Activated CD4-positive, alpha-beta memory T cell treated with anti-CD3 and anti-CD28 coated beads, Interleukin-2, amount 10 ng/mL, durations not matched to agents 7 days and 5 days (primary cell): Measurements from ENCODE around the gene CLCNKB. TPM values are rescaled to one million over a fixed set of nuclear protein-coding genes. Genes with fewer than 3 reads are reported as not detected.
"Not testable (repeated sequence)": the region's sequence is repeated elsewhere in the genome, so short reads cannot be mapped to it uniquely, and the experiment has no call there.

Source experiments
- CTCF ChIA-PET: fragments of 350-600 bp; sonication (Branson Sonifier 250); formaldehyde crosslinking; loops from one replicate; lab custom pipeline; 2021; ENCODE audit warnings: antibody characterized with exemption, inconsistent platforms; lab: Charles Lee
- POLR2A ChIA-PET: fragments of 350-600 bp; sonication (Branson Sonifier 250); formaldehyde crosslinking; loops from one replicate; lab custom pipeline; 2021; ENCODE audit warnings: antibody characterized with exemption; lab: Charles Lee
- DNase-seq: peaks from one replicate; pipeline ENCODE4 v3.0.0-alpha.2; 2020
- H3K27ac Mint-ChIP-seq: one replicate; pipeline ENCODE4 v1.8.0; 2021; ENCODE audit warnings: mild to moderate bottlenecking, mixed read lengths
- H3K27me3 Mint-ChIP-seq: one replicate; pipeline ENCODE4 v1.8.0; 2021; ENCODE audit warnings: mixed read lengths
- H3K36me3 Mint-ChIP-seq: one replicate; pipeline ENCODE4 v1.8.0; 2021; ENCODE audit warnings: low read depth, mixed read lengths
- H3K4me1 Mint-ChIP-seq: one replicate; pipeline ENCODE4 v1.8.0; 2021; ENCODE audit warnings: mixed read lengths
- H3K4me3 Mint-ChIP-seq: one replicate; pipeline ENCODE4 v1.8.0; 2021; ENCODE audit warnings: mild to moderate bottlenecking, mixed read lengths
- H3K9me3 Mint-ChIP-seq: one replicate; pipeline ENCODE4 v1.8.0; 2021; ENCODE audit warnings: mixed read lengths
- total RNA-seq, 2 experiments: library from RNA; stranded (reverse); gene quantifications; one replicate each; pipeline ENCODE4 v1.2.3, GENCODE V29; 2021

Gene CLCNKB
- total RNA-seq, 2 experiments from 2014 or later: not detected

DNA sequence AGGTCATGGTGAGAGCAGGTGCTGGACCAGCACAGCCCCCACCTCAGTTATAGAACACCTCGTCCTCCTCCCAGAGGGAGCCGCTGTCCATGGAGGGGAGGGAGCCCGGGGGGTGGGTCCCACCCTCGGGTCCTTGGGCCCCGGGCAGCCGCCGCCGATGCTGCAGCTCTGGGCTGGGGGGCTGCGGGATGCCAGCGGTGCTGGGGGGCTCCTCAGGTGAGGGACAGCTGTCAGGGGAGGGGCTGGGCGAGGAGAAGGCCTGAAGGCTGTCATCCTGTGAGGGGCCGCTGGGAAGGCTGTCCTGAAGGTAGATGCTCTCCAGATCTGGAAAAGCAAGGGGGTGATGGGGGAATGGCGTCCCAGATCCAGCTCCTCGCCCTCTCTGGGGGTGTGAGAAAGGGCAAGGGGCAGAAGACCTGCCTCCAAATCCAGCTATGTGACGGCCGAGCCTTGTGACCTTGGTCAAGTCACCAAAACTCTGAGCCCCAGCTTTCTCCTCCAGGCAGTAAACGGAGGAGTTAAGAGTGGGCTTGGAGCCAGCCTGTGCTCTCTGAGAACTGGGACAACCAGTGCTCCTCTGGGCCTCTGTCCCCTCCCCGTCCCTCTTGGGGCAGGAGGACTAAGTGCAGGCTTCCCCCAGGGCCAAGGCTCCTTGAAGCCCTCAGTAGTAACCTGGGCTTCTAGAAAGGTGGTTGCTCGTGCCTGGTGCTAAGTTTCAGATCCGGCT, 15.0 kb downstream of the CLCNKB start:
- peaks cover 22% of the 10 kb centered on the region for H3K4me1 Mint-ChIP-seq
- CTCF ChIA-PET: interaction anchor here (1.2 kb wide), 1 partner anchor 23 kb away, joined by 5 read pairs; no protein-coding TSS in a partner anchor
- POLR2A ChIA-PET, H3K36me3 Mint-ChIP-seq, H3K27ac Mint-ChIP-seq, H3K27me3 Mint-ChIP-seq, DNase-seq, H3K9me3 Mint-ChIP-seq, H3K4me3 Mint-ChIP-seq: not testable (repeated sequence)

- Mint-ChIP-seq H3K4me1 (peaks cover 36% of the 10 kb centered on the region), H3K4me3 (no peak overlapping the region), H3K27ac (no peak overlapping the region), H3K27me3 (peaks cover 6% of the 10 kb centered on the region), H3K36me3 (no peaks in the 10 kb centered on the region), H3K9me3 (no peaks in the 10 kb centered on the region)
- CTCF ChIA-PET: interaction anchor here (1.0 to 1.4 kb wide), 3 partner anchors 9 to 21 kb away, joined by 3 to 4 read pairs (median 4); no protein-coding TSS in a partner anchor
- POLR2A ChIA-PET: no interaction called here
- DNase-seq: no peak
These were observed 17.7 kb downstream of the CLCNKB start for GRCh38 chr1:16061266-16061665.

DNA sequence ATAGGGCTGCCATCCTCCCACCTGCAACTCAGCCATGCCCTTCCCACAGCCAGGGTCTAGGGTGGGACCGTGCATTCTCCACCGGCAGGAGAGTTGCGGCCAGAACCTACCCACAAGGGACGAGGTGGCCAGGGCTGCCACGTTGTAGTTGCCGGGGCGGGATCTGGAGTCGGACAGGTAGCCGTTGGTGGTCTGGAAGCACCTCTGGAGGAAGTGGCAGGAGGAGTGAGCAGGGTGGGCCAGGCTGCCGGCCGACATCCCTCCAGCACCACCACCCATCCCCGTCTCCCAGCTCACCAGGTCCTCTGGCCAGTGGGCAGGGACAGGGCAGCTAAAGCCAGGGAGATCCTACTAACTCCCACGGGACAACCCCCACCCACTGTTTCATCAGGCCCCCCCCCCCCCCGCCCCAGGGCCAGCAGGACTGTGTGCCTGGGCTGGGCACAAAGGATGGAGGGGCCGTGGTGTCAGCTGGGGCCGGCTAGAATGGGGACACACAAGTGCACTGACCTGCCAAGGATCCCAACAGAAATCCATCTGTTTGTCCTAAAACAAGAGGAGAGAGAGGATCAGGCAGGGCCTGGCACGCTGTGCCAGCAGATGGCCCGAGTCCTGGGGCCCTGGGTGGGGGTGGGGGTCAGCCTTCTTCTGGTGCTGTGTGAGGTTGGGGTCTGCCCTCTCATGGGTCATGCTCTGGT, 18.6 kb downstream of the CLCNKB start:
- H3K36me3 Mint-ChIP-seq, H3K27ac Mint-ChIP-seq, CTCF ChIA-PET, H3K9me3 Mint-ChIP-seq, H3K4me3 Mint-ChIP-seq, DNase-seq, H3K27me3 Mint-ChIP-seq: not testable (repeated sequence)
- POLR2A ChIA-PET: interaction anchor here (1.0 kb wide), 1 partner anchor 22 kb away, joined by 3 read pairs; no protein-coding TSS in a partner anchor
- peaks cover 42% of the 10 kb centered on the region for H3K4me1 Mint-ChIP-seq

DNA sequence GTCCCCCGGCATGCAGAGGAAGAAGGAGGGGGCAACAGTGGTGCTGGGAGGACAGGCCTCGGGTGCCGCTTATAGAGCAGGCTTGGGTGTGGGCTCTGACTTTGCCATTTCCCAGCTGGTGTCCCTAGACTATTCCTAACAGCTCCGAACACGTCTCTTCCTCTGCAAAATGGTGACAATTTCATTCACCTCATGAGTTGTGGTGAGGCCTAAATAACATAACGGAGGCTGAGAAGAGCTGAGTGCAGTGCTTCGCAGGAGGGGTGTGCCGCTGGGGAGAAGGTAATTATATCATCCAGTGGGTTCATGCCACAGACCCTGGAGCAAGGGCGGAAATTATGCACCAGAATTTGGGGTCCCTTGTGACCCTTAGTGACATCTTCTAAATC, 19.1 kb downstream of the CLCNKB start:
- H3K4me3 Mint-ChIP-seq, H3K27me3 Mint-ChIP-seq, DNase-seq, H3K9me3 Mint-ChIP-seq, H3K27ac Mint-ChIP-seq, H3K36me3 Mint-ChIP-seq, CTCF ChIA-PET: not testable (repeated sequence)
- H3K4me1 Mint-ChIP-seq: peaks cover 48% of the 10 kb centered on the region
- POLR2A ChIA-PET: interaction anchor here (1.0 kb wide), 1 partner anchor 23 kb away, joined by 3 read pairs; no protein-coding TSS in a partner anchor

DNA sequence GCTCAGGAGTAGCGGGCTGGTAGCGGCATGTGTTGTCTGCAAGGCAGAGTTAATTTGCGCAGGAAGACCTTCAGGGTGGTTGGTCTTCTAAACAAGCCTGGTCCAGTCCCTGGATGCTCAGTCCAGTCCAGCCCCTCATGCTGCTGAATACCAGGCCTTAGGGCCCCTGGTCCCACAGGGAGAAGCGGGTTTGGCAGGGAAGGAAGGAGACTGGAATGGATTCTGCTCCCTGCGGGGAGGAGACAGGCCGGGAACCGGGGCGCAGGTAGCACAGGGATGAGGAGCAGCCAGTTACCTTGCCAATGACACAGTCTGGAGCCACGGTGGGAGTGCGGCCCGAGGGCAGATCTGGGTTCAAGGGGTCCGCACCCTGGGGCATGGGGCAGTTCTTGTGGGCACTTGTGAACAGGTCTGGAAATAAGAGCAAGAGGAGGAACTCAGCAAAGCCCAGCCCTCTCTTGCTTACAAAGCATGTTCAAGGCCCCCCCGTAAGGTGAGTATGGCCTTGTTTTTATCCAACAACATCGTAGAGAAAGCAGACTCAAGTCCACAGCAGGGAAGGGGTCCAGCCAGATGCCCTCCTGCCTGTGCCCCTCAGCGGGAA, 19.7 kb downstream of the CLCNKB start:
- ChIA-PET CTCF (interaction anchor here (11.1 kb wide), 1 partner anchor 17 kb away, joined by 88 read pairs; no protein-coding TSS in a partner anchor), POLR2A (interaction anchor here (1.0 to 1.8 kb wide), 2 partner anchors 10 to 23 kb away, joined by 3 to 6 read pairs; partner anchors contain the start of gene FAM131C)
- DNase-seq: no peak
- Mint-ChIP-seq H3K27me3 (peaks cover 9% of the 10 kb centered on the region), H3K4me1 (peaks cover 54% of the 10 kb centered on the region), H3K4me3 (peak overlapping the region; percentile 67), H3K36me3 (no peaks in the 10 kb centered on the region), H3K9me3 (no peaks in the 10 kb centered on the region), H3K27ac (peak overlapping the region; percentile 78)

- Mint-ChIP-seq H3K9me3 (no peaks in the 10 kb centered on the region), H3K36me3 (peaks cover 5% of the 10 kb centered on the region)
- POLR2A ChIA-PET: interaction anchor here (1.0 to 1.8 kb wide), 2 partner anchors 9 to 144 kb away, joined by 4 to 6 read pairs; partner anchors contain the start of gene FAM131C
These were observed 20.3 kb downstream of the CLCNKB start for GRCh38 chr1:16063921-16064320.

DNA sequence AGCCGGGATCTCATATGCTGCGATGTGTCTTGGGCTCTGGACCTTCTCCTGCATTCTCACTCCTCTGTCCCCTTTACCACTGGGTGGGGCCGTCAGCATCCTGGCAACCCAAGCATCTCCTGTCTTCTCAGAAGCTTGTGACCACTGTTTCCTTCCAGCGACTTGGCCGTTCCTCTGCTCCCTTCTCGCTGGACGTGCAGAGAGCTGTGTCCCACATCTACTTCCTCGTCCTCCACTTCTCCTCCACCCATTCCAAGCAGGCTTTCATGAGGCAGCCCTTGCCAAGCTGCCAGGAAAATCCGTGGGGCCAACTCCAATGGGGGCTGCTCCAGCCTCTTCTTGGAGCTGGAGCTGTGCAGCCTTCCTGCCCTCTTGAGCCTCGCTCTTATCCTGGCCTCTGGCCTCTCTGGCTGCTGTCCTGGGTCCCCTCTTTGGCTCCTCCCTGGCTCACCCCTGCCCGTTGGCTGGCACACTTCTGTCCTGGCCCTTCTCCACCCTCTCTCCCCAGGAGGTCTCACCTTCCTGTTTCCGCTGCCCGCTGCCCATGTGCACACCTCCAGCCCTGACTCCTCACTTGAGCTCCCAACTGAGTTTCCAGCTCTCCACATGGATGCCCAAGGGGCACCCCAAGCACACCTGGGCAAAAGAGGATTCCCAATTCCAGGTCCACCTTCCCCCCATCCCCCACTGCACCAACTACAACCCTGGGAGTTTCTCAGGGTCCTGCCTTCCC, 21.1 kb downstream of the CLCNKB start:
- DNase-seq: peak; percentile 40
- Mint-ChIP-seq H3K4me3 (peak overlapping the region; percentile 67), H3K27ac (peak overlapping the region; percentile 78), H3K36me3 (peaks cover 5% of the 10 kb centered on the region), H3K9me3 (no peaks in the 10 kb centered on the region), H3K27me3 (peaks cover 12% of the 10 kb centered on the region), H3K4me1 (peaks cover 68% of the 10 kb centered on the region)
- ChIA-PET POLR2A (interaction anchor here (0.6 to 1.8 kb wide), 3 partner anchors 9 to 145 kb away, joined by 3 to 6 read pairs (median 4); partner anchors contain the start of gene FAM131C), CTCF (interaction anchor here (0.6 to 11.1 kb wide), 7 partner anchors 8 to 273 kb away, joined by 3 to 88 read pairs (median 3); no protein-coding TSS in a partner anchor)

More at GRCh38 chr1:16063921-16064320, 20.3 kb downstream of the CLCNKB start:
- no peak for DNase-seq
- Mint-ChIP-seq H3K27ac (peak overlapping the region; percentile 78), H3K27me3 (peaks cover 12% of the 10 kb centered on the region), H3K4me3 (peak overlapping the region; percentile 67), H3K4me1 (peaks cover 60% of the 10 kb centered on the region)
- CTCF ChIA-PET: interaction anchor here (0.6 to 11.1 kb wide), 6 partner anchors 8 to 272 kb away, joined by 3 to 88 read pairs (median 4); no protein-coding TSS in a partner anchor

GRCh38 chr1:16065269-16065576, 21.6 kb downstream of the CLCNKB start:
- DNase-seq: no peak
- H3K27ac Mint-ChIP-seq: peak overlapping the region; percentile 78
- POLR2A ChIA-PET: interaction anchor here (0.6 to 1.8 kb wide), 2 partner anchors 8 to 142 kb away, joined by 3 to 6 read pairs; partner anchors contain the start of gene FAM131C
- H3K4me1 Mint-ChIP-seq: peaks cover 73% of the 10 kb centered on the region
- CTCF ChIA-PET: interaction anchor here (0.9 to 11.1 kb wide), 4 partner anchors 8 to 15 kb away, joined by 3 to 88 read pairs (median 5); no protein-coding TSS in a partner anchor
- H3K9me3 Mint-ChIP-seq: no peaks in the 10 kb centered on the region
- peak overlapping the region; percentile 67 for H3K4me3 Mint-ChIP-seq
- H3K36me3 Mint-ChIP-seq: peaks cover 5% of the 10 kb centered on the region
- peaks cover 12% of the 10 kb centered on the region for H3K27me3 Mint-ChIP-seq

- ChIA-PET CTCF (interaction anchor here (2.4 to 11.1 kb wide), 2 partner anchors 10 to 14 kb away, joined by 7 to 88 read pairs; no protein-coding TSS in a partner anchor), POLR2A (no interaction called here)
- Mint-ChIP-seq H3K9me3 (no peaks in the 10 kb centered on the region), H3K4me3 (no peak overlapping the region), H3K27ac (no peak overlapping the region), H3K27me3 (peaks cover 12% of the 10 kb centered on the region), H3K4me1 (peaks cover 82% of the 10 kb centered on the region), H3K36me3 (peaks cover 5% of the 10 kb centered on the region)
- no peak for DNase-seq
These were observed 22.7 kb downstream of the CLCNKB start for GRCh38 chr1:16066245-16066644.

DNA sequence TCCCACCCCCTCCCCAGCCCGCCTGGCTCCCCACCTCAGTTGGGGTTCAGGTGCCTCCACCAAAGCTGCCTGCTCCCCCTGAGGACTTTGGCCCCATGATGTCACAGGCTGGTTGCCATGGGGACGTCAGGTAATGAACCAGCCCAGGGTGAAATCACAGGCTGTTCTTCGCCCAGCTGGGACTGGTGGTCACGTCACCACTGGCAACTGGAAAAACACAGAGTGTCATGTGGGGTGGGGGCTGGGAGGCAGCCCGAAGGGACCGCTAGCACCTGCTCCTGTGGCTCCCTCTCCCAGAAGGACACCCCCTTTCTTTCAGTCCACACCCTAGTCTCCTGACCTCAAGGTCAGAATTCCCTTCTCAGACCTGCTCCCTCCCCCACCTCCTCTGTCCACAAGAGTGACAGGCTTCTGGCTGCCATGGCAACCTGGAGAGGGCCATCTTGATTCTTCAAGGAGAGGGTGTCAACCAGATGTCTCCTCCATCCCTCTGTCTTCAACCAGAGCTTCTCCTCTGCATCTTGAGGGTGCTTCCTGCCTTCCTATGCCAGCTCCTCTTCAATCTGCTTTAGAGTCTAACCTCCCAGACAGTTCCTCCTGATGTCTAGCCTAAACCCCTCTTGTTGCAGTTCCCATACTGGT, 23.7 kb downstream of the CLCNKB start:
- ChIA-PET POLR2A (no interaction called here), CTCF (interaction anchor here (0.6 to 11.1 kb wide), 4 partner anchors 13 to 276 kb away, joined by 3 to 88 read pairs (median 3); no protein-coding TSS in a partner anchor)
- Mint-ChIP-seq H3K27me3 (peaks cover 17% of the 10 kb centered on the region), H3K4me1 (peaks cover 90% of the 10 kb centered on the region), H3K4me3 (no peak overlapping the region), H3K9me3 (no peaks in the 10 kb centered on the region), H3K36me3 (peaks cover 5% of the 10 kb centered on the region), H3K27ac (peak overlapping the region; percentile 14)
- no peak for DNase-seq

GRCh38 chr1:16067933-16068332, 24.4 kb downstream of the CLCNKB start:
- DNase-seq: no peak
- H3K27me3 Mint-ChIP-seq: peaks cover 18% of the 10 kb centered on the region
- H3K27ac Mint-ChIP-seq: no peak overlapping the region
- ChIA-PET POLR2A (no interaction called here), CTCF (interaction anchor here (1.0 to 11.1 kb wide), 3 partner anchors 12 to 276 kb away, joined by 3 to 88 read pairs (median 3); no protein-coding TSS in a partner anchor)
- H3K9me3 Mint-ChIP-seq: no peaks in the 10 kb centered on the region
- H3K36me3 Mint-ChIP-seq: peaks cover 5% of the 10 kb centered on the region
- no peak overlapping the region for H3K4me3 Mint-ChIP-seq
- H3K4me1 Mint-ChIP-seq: peaks cover 90% of the 10 kb centered on the region
